Left lung (tissue), 10 donors: ENCODE data around the gene FIP1L1. TPM values are rescaled to one million over a fixed set of nuclear protein-coding genes. Genes with fewer than 3 reads are reported as not detected.

Experiments used
- ATAC-seq: fragments of 200-7000 bp; cut with Tn5 transposase; one replicate; pipeline ENCODE4 v1.9.1; 2020; ENCODE audit warnings: moderate library complexity
- DNase-seq, 4 donors: peaks; one replicate each; pipeline ENCODE4 v3.0.0-alpha.2; 2013 to 2020
- H3K27ac ChIP-seq, 2 donors: fragments of 200-600 bp; sonication (generic) in 1 of 2; one replicate each; pipeline versions ENCODE4 v1.5.0 to v1.8.0; 2020 to 2021
- H3K27me3 ChIP-seq, 2 donors: fragments of 200-600 bp; sonication (generic) in 1 of 2; one replicate each; pipeline versions ENCODE4 v1.5.0 to v1.8.0; 2020 to 2021
- H3K36me3 ChIP-seq, 2 donors: fragments of 200-600 bp; sonication (generic) in 1 of 2; one replicate each; pipeline versions ENCODE4 v1.5.0 to v1.8.0; 2020 to 2021
- H3K4me1 ChIP-seq, 2 donors: fragments of 200-600 bp; one replicate each; pipeline ENCODE4 v1.8.0; 2021
- H3K4me3 ChIP-seq, 2 donors: fragments of 200-600 bp; sonication (generic) in 1 of 2; one replicate each; pipeline versions ENCODE4 v1.5.0 to v1.8.0; 2020 to 2021; ENCODE audit warnings: mild to moderate bottlenecking in 1 of 2
- H3K9me3 ChIP-seq, 2 donors: fragments of 200-600 bp; sonication (generic) in 1 of 2; one replicate each; pipeline versions ENCODE4 v1.5.0 to v1.8.0; 2020 to 2021
- intact Hi-C, 2 donors: fragments of 100-400 bp; cut with DNase I; formaldehyde crosslinking; loops; one replicate each; pipeline versions ENCODE4 v1.11.2 to v1.14.2; 2022
- polyA plus RNA-seq, 6 donors: library from polyadenylated mRNA; unstranded; fragments of 120-200 nt; gene quantifications; one replicate each; pipeline ENCODE4 v1.2.1, GENCODE V29; 2013; ENCODE audit not compliant: insufficient read length in 6 of 6
- total RNA-seq, 2 donors: library from RNA; stranded (reverse); fragmentation: NEBNext Ultra II Directional; extraction: Animal tissue kit (Norgen Biotek cat#: 25700); gene quantifications; one replicate each; pipeline ENCODE4 v1.2.1, GENCODE V29; 2021
- TF ChIP-seq, protein P1 (sequence below), 2 donors: fragments of 200-600 bp; sonication (generic) in 1 of 2; IDR thresholded peaks; one replicate each; pipeline versions ENCODE4 v1.5.0 to v1.8.0; 2021; ENCODE audit warnings: antibody characterized with exemption in 2 of 2
- donor health status: DM: no; HTN: yes; CAD: no.
- donor health status: DM: no; HTN: no; CAD: no.

Gene FIP1L1
- total and polyA plus RNA-seq, 8 donors = 29.8 to 106 (median 83.8) TPM

DNA sequence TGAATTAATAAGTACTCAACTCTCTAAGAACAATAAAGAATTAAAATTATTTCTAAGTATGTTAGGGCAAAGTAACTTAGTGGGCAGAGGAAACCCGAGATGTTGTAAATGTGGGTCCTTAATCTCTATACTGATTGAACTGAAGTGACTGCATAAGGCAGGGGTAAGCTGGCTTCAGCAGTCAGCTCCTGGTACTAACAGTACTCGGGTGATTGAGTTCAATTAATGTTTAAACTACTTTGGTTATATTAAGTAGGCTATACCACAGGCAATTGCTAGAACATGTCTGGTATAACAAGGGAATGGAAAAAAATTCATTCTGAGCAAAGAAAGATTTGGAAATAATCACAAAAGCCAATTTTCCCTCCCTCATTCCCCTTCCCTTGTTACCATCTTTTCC, 123.1 kb downstream of the FIP1L1 start:
- intact Hi-C loops = no loop called here
- H3K4me1 ChIP-seq = no peaks in the 10 kb centered on the region
- no peaks in the 10 kb centered on the region for H3K27me3 ChIP-seq
- ATAC-seq (no peak), DNase-seq (no peak)
- H3K9me3 ChIP-seq = no peaks in the 10 kb centered on the region
- no peak overlapping the region for H3K27ac ChIP-seq
- no peaks in the 10 kb centered on the region for H3K36me3 ChIP-seq
- TF ChIP-seq, protein P1, sequence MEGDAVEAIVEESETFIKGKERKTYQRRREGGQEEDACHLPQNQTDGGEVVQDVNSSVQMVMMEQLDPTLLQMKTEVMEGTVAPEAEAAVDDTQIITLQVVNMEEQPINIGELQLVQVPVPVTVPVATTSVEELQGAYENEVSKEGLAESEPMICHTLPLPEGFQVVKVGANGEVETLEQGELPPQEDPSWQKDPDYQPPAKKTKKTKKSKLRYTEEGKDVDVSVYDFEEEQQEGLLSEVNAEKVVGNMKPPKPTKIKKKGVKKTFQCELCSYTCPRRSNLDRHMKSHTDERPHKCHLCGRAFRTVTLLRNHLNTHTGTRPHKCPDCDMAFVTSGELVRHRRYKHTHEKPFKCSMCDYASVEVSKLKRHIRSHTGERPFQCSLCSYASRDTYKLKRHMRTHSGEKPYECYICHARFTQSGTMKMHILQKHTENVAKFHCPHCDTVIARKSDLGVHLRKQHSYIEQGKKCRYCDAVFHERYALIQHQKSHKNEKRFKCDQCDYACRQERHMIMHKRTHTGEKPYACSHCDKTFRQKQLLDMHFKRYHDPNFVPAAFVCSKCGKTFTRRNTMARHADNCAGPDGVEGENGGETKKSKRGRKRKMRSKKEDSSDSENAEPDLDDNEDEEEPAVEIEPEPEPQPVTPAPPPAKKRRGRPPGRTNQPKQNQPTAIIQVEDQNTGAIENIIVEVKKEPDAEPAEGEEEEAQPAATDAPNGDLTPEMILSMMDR (IDR thresholded peaks at IDR 0.05) = no peak
- no peak overlapping the region for H3K4me3 ChIP-seq

GRCh38 chr4:53501561-53501960, 124.1 kb downstream of the FIP1L1 start:
- intact Hi-C loops = no loop called here
- Histone ChIP-seq H3K36me3 (no peaks in the 10 kb centered on the region), H3K4me3 (no peak overlapping the region), H3K27ac (no peak overlapping the region), H3K9me3 (no peaks in the 10 kb centered on the region), H3K27me3 (no peaks in the 10 kb centered on the region), H3K4me1 (no peaks in the 10 kb centered on the region)
- TF ChIP-seq, protein P1 (IDR thresholded peaks at IDR 0.05) = no peak
- ATAC-seq (no peak), DNase-seq (no peak)

- Histone ChIP-seq H3K27me3 (no peaks in the 10 kb centered on the region), H3K27ac (no peak overlapping the region), H3K4me3 (no peak overlapping the region), H3K9me3 (no peaks in the 10 kb centered on the region), H3K36me3 (no peaks in the 10 kb centered on the region), H3K4me1 (no peaks in the 10 kb centered on the region)
- DNase-seq = no peak
- TF ChIP-seq, protein P1 (IDR thresholded peaks at IDR 0.05) = no peak
- intact Hi-C loops = no loop called here
- no peak for ATAC-seq
Observed at GRCh38 chr4:53502094-53502493, 124.7 kb downstream of the FIP1L1 start.

DNA sequence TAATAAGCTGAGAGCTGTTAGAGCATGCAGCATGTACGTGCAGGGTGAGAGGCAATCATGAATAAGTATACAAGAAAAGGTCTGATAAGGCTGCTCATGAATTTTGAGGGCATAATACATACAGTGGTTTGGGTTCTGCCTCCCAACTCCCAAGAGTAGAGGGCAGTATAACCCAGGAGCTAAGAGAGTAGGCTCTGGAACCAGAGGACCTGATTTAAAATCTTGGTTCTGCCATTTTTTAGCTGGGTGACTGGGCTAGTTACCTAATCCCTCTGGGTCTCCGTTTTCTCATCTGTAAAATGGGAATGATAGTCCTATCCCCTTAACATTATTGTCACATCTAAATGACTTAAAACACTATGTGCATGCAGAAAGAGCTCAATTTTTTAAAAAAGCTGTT, 128.5 kb downstream of the FIP1L1 start:
- peaks cover 0 to 5% of the 10 kb centered on the region in 2 donors for H3K4me1 ChIP-seq
- H3K27ac ChIP-seq = no peak overlapping the region
- H3K9me3 ChIP-seq = no peaks in the 10 kb centered on the region
- no peak for DNase-seq
- no peak for ATAC-seq
- intact Hi-C loops = no loop called here
- no peaks in the 10 kb centered on the region for H3K27me3 ChIP-seq
- H3K4me3 ChIP-seq = no peak overlapping the region
- TF ChIP-seq, protein P1 (IDR thresholded peaks at IDR 0.05) = no peak
- H3K36me3 ChIP-seq = no peaks in the 10 kb centered on the region

DNA sequence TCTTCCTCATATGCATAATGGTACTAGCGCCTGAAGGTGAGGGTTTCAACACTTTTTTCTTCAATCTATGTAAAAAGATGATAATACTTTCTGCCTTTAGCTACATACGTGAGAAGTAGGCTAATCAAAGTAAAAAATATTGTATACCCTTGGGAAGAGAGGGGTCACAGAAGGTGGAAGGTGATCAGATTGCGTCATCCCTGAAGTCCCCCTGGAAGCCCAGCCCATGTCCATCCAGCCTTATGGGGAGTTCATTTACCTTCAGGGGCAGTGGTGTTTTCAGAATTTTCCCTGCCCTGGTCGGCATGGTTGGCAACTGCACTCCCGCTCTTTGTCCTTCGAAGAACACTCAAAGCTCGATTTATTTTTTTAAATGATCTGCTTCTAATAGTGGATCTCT, 129.6 kb downstream of the FIP1L1 start:
- H3K27me3 ChIP-seq = no peaks in the 10 kb centered on the region
- H3K4me3 ChIP-seq = no peak overlapping the region
- H3K36me3 ChIP-seq = no peaks in the 10 kb centered on the region
- no peak for ATAC-seq
- intact Hi-C loops = no loop called here
- TF ChIP-seq, protein P1 (IDR thresholded peaks at IDR 0.05) = no peak
- no peak overlapping the region for H3K27ac ChIP-seq
- H3K4me1 ChIP-seq = peaks cover 0 to 5% of the 10 kb centered on the region in 2 donors
- no peaks in the 10 kb centered on the region for H3K9me3 ChIP-seq
- DNase-seq = no peak
